NCI-H524 (cell line): ENCODE measurements around the gene CD38.
"Not testable (repeated sequence)": the region's sequence is repeated elsewhere in the genome, so short reads cannot be mapped to it uniquely, and the experiment has no call there.

Experiments
- DNase-seq, 2 experiments: peaks; one replicate each; lab custom pipeline; 2025; lab: John Stamatoyannopoulos, UW

Gene CD38

GRCh38 chr4:15778289-15779241 lies at the start of gene CD38:
Gene CD38, plus strand, starts transcription at chr4:15778328. Its CDS starts 87 bp downstream, at chr4:15778415.
- peak in 1 of 2 experiments; percentile 52 for DNase-seq

GRCh38 chr4:15729910-15730533 lies 48.1 kb upstream of the CD38 start:
- DNase-seq, result peak in 1 of 2 experiments; percentile 46

- DNase-seq, result not testable (repeated sequence)
Measured at GRCh38 chr4:15733061-15733460, 45.1 kb upstream of the CD38 start.

- DNase-seq, result no peak
Measured at GRCh38 chr4:15735536-15735935, 42.6 kb upstream of the CD38 start.

- no peak for DNase-seq
Measured at GRCh38 chr4:15736514-15737050, 41.5 kb upstream of the CD38 start.

- no peak for DNase-seq
Measured at GRCh38 chr4:15737255-15737654, 40.9 kb upstream of the CD38 start.

- no peak for DNase-seq
Measured at GRCh38 chr4:15738877-15739276, 39.3 kb upstream of the CD38 start.

GRCh38 chr4:15740764-15741404 lies 37.2 kb upstream of the CD38 start:
- DNase-seq, result no peak

GRCh38 chr4:15742083-15742582 lies 36.0 kb upstream of the CD38 start:
- DNase-seq, result no peak

- no peak for DNase-seq
Measured at GRCh38 chr4:15742637-15743036, 35.5 kb upstream of the CD38 start.

- peak in 1 of 2 experiments; percentile 3 for DNase-seq
Measured at GRCh38 chr4:15744016-15744545, 34.0 kb upstream of the CD38 start.

- DNase-seq, result no peak
Measured at GRCh38 chr4:15746110-15746509, 32.0 kb upstream of the CD38 start.

- no peak for DNase-seq
Measured at GRCh38 chr4:15749001-15749400, 29.1 kb upstream of the CD38 start.

GRCh38 chr4:15751153-15751552 lies 27.0 kb upstream of the CD38 start:
- no peak for DNase-seq

- no peak for DNase-seq
Measured at GRCh38 chr4:15753081-15753480, 25.0 kb upstream of the CD38 start.

- DNase-seq, result no peak
Measured at GRCh38 chr4:15753786-15754185, 24.3 kb upstream of the CD38 start.

- DNase-seq, result no peak
Measured at GRCh38 chr4:15754323-15754722, 23.8 kb upstream of the CD38 start.

GRCh38 chr4:15755321-15756155 lies 22.6 kb upstream of the CD38 start:
- no peak for DNase-seq

- no peak for DNase-seq
Measured at GRCh38 chr4:15756361-15756861, 21.7 kb upstream of the CD38 start.

GRCh38 chr4:15757054-15757453 lies 21.1 kb upstream of the CD38 start:
- no peak for DNase-seq

- no peak for DNase-seq
Measured at GRCh38 chr4:15758294-15758693, 19.8 kb upstream of the CD38 start.
